Esophagus muscularis mucosa (tissue), 4 donors: ENCODE results near the gene ZCCHC10.
A peak's percentile ranks its signal among the peaks of the same experiment; 100 is the strongest.

Experiments
- EP300 ChIP-seq: sonication (generic); formaldehyde crosslinking; IDR thresholded peaks from one replicate; pipeline ENCODE4 v1.6.1; 2017; ENCODE audit warnings: antibody characterized with exemption
- POLR2A ChIP-seq: fragments of 450-650 bp; IDR thresholded peaks from one replicate; pipeline ENCODE4 v1.6.1; 2017; ENCODE audit warnings: antibody characterized with exemption, moderate library complexity, mild to moderate bottlenecking, low read depth
- TF ChIP-seq, protein P1 (sequence below), 3 experiments: fragments of 200-600 bp in 2 of 3; fragments of 450-650 bp in 1 of 3; sonication (generic) in 2 of 3; IDR thresholded peaks; one replicate each; pipeline ENCODE4 v1.5.1; 2017 to 2019; ENCODE audit warnings: antibody characterized with exemption in 3 of 3, mild to moderate bottlenecking in 2 of 3, moderate library complexity in 1 of 3

DNA sequence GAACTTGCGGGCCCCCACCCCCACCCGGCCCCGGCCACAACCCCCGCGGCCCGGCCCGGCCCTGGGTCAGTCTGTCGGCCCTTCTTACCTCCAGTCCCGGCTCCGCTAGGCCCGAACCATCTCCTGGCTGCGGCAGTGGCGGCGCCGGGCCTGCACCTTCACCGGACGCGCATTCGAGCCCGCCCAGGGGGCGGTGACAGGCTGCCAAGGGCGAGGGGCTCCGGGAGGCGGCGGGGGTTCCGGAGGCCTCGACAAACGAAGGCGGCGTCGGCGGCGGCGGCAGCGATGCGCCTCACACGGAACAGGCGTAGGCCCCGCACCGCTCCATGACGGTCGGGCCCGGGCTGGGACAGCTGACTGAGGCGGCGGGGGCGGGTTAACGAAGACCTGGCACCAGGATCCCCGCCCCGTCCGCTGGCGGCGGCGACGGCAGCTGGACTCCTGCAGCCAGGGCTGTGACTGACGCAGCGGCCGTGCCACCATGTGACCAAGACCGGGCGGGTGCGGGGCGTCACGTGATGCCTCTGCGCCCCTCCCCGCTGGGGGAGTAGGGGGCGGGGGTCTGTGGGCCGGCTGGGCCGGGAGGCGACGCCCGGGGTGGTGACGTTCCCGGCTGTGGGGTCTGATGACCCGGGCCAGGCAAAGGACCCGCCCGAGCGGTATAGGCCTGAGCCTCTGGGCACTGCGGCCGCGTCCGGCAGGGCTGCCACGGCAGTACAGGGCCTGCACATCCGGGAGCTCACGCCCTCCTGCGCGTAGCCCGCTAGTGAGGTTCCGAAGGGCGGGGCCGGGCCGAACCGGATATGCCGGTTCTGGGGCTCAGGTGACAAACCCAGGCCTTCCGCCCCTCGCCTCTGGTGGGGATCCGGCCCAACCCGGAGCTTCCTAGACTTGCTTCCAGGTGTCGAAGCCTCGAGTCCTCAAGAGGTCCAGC, 62.9 kb downstream of the ZCCHC10 start, which contains the start of gene AFF4:
- TF ChIP-seq POLR2A (peak; percentile 96), EP300 (no peak)
- TF ChIP-seq, protein P1, sequence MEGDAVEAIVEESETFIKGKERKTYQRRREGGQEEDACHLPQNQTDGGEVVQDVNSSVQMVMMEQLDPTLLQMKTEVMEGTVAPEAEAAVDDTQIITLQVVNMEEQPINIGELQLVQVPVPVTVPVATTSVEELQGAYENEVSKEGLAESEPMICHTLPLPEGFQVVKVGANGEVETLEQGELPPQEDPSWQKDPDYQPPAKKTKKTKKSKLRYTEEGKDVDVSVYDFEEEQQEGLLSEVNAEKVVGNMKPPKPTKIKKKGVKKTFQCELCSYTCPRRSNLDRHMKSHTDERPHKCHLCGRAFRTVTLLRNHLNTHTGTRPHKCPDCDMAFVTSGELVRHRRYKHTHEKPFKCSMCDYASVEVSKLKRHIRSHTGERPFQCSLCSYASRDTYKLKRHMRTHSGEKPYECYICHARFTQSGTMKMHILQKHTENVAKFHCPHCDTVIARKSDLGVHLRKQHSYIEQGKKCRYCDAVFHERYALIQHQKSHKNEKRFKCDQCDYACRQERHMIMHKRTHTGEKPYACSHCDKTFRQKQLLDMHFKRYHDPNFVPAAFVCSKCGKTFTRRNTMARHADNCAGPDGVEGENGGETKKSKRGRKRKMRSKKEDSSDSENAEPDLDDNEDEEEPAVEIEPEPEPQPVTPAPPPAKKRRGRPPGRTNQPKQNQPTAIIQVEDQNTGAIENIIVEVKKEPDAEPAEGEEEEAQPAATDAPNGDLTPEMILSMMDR (IDR thresholded peaks at IDR 0.05) = peak in 1 of 3 experiments; percentile 4
